ENCODE data around the gene RHBDF2.

The RHBDF2 gene

GRCh38 chr17:76478097-76478496 lies 23.1 kb downstream of the RHBDF2 start:
- H3K9me3 ChIP-seq (ENCODE audit: control insufficient read depth, low read length): no peaks in the 10 kb centered on the region
- peaks cover 22% of the 10 kb centered on the region for H3K36me3 ChIP-seq (ENCODE audit: control insufficient read depth, insufficient read depth, low read length)
- no peaks in the 10 kb centered on the region for H3K27me3 ChIP-seq (replicated peaks; ENCODE audit: control insufficient read depth, insufficient read depth, low read length, poor library complexity, severe bottlenecking)
- DNase-seq: no peak
- no peak overlapping the region for H3K4me3 ChIP-seq (ENCODE audit: insufficient read depth, low read depth, low read length, poor library complexity, severe bottlenecking)
- no peaks in the 10 kb centered on the region for H3K4me1 ChIP-seq (ENCODE audit: control insufficient read depth, insufficient read depth, low read length, poor library complexity, severe bottlenecking)
- no peak overlapping the region for H3K27ac ChIP-seq (ENCODE audit: insufficient read depth, low read length, poor library complexity, severe bottlenecking)

- peaks cover 27% of the 10 kb centered on the region for H3K36me3 ChIP-seq (ENCODE audit: control insufficient read depth, insufficient read depth, low read length)
Measured at GRCh38 chr17:76477576-76477975, 23.6 kb downstream of the RHBDF2 start.

GRCh38 chr17:76476736-76477135 lies 24.5 kb downstream of the RHBDF2 start:
- H3K9me3 ChIP-seq (ENCODE audit: control insufficient read depth, low read length): no peaks in the 10 kb centered on the region
- no peak overlapping the region for H3K27ac ChIP-seq (ENCODE audit: insufficient read depth, low read length, poor library complexity, severe bottlenecking)
- no peaks in the 10 kb centered on the region for H3K27me3 ChIP-seq (replicated peaks; ENCODE audit: control insufficient read depth, insufficient read depth, low read length, poor library complexity, severe bottlenecking)
- no peak for DNase-seq
- peaks cover 33% of the 10 kb centered on the region for H3K36me3 ChIP-seq (ENCODE audit: control insufficient read depth, insufficient read depth, low read length)
- no peak overlapping the region for H3K4me3 ChIP-seq (ENCODE audit: insufficient read depth, low read depth, low read length, poor library complexity, severe bottlenecking)
- H3K4me1 ChIP-seq (ENCODE audit: control insufficient read depth, insufficient read depth, low read length, poor library complexity, severe bottlenecking): no peaks in the 10 kb centered on the region

More at GRCh38 chr17:76477576-76477975, 23.6 kb downstream of the RHBDF2 start:
- no peak overlapping the region for H3K4me3 ChIP-seq (ENCODE audit: insufficient read depth, low read depth, low read length, poor library complexity, severe bottlenecking)
- no peaks in the 10 kb centered on the region for H3K4me1 ChIP-seq (ENCODE audit: control insufficient read depth, insufficient read depth, low read length, poor library complexity, severe bottlenecking)
- no peaks in the 10 kb centered on the region for H3K9me3 ChIP-seq (ENCODE audit: control insufficient read depth, low read length)
- no peak overlapping the region for H3K27ac ChIP-seq (ENCODE audit: insufficient read depth, low read length, poor library complexity, severe bottlenecking)
- no peaks in the 10 kb centered on the region for H3K27me3 ChIP-seq (replicated peaks; ENCODE audit: control insufficient read depth, insufficient read depth, low read length, poor library complexity, severe bottlenecking)
- DNase-seq: no peak

- peaks cover 39% of the 10 kb centered on the region for H3K36me3 ChIP-seq (ENCODE audit: control insufficient read depth, insufficient read depth, low read length)
- H3K27ac ChIP-seq (ENCODE audit: insufficient read depth, low read length, poor library complexity, severe bottlenecking): no peak overlapping the region
- no peak for DNase-seq
- no peak overlapping the region for H3K4me3 ChIP-seq (ENCODE audit: insufficient read depth, low read depth, low read length, poor library complexity, severe bottlenecking)
- no peaks in the 10 kb centered on the region for H3K27me3 ChIP-seq (replicated peaks; ENCODE audit: control insufficient read depth, insufficient read depth, low read length, poor library complexity, severe bottlenecking)
- no peaks in the 10 kb centered on the region for H3K9me3 ChIP-seq (ENCODE audit: control insufficient read depth, low read length)
- no peaks in the 10 kb centered on the region for H3K4me1 ChIP-seq (ENCODE audit: control insufficient read depth, insufficient read depth, low read length, poor library complexity, severe bottlenecking)
Measured at GRCh38 chr17:76475302-76475701, 25.9 kb downstream of the RHBDF2 start.

- no peaks in the 10 kb centered on the region for H3K4me1 ChIP-seq (ENCODE audit: control insufficient read depth, insufficient read depth, low read length, poor library complexity, severe bottlenecking)
- H3K27me3 ChIP-seq (replicated peaks; ENCODE audit: control insufficient read depth, insufficient read depth, low read length, poor library complexity, severe bottlenecking): no peaks in the 10 kb centered on the region
- DNase-seq: no peak
- H3K27ac ChIP-seq (ENCODE audit: insufficient read depth, low read length, poor library complexity, severe bottlenecking): no peak overlapping the region
- H3K4me3 ChIP-seq (ENCODE audit: insufficient read depth, low read depth, low read length, poor library complexity, severe bottlenecking): no peak overlapping the region
- peaks cover 39% of the 10 kb centered on the region for H3K36me3 ChIP-seq (ENCODE audit: control insufficient read depth, insufficient read depth, low read length)
- H3K9me3 ChIP-seq (ENCODE audit: control insufficient read depth, low read length): no peaks in the 10 kb centered on the region
Measured at GRCh38 chr17:76474894-76475293, 26.3 kb downstream of the RHBDF2 start.

GRCh38 chr17:76474238-76474637 lies 27.0 kb downstream of the RHBDF2 start:
- DNase-seq: no peak
- no peaks in the 10 kb centered on the region for H3K9me3 ChIP-seq (ENCODE audit: control insufficient read depth, low read length)
- no peaks in the 10 kb centered on the region for H3K27me3 ChIP-seq (replicated peaks; ENCODE audit: control insufficient read depth, insufficient read depth, low read length, poor library complexity, severe bottlenecking)
- H3K27ac ChIP-seq (ENCODE audit: insufficient read depth, low read length, poor library complexity, severe bottlenecking): no peak overlapping the region
- no peaks in the 10 kb centered on the region for H3K4me1 ChIP-seq (ENCODE audit: control insufficient read depth, insufficient read depth, low read length, poor library complexity, severe bottlenecking)
- no peak overlapping the region for H3K4me3 ChIP-seq (ENCODE audit: insufficient read depth, low read depth, low read length, poor library complexity, severe bottlenecking)
- peaks cover 39% of the 10 kb centered on the region for H3K36me3 ChIP-seq (ENCODE audit: control insufficient read depth, insufficient read depth, low read length)

- Histone ChIP-seq H3K4me3 (ENCODE audit: insufficient read depth, low read depth, low read length, poor library complexity, severe bottlenecking) (no peak overlapping the region), H3K27me3 (replicated peaks; ENCODE audit: control insufficient read depth, insufficient read depth, low read length, poor library complexity, severe bottlenecking) (no peaks in the 10 kb centered on the region), H3K4me1 (ENCODE audit: control insufficient read depth, insufficient read depth, low read length, poor library complexity, severe bottlenecking) (no peaks in the 10 kb centered on the region), H3K27ac (ENCODE audit: insufficient read depth, low read length, poor library complexity, severe bottlenecking) (no peak overlapping the region), H3K9me3 (ENCODE audit: control insufficient read depth, low read length) (no peaks in the 10 kb centered on the region), H3K36me3 (ENCODE audit: control insufficient read depth, insufficient read depth, low read length) (peaks cover 39% of the 10 kb centered on the region)
- no peak for DNase-seq
Measured at GRCh38 chr17:76473541-76473985, 27.7 kb downstream of the RHBDF2 start.

GRCh38 chr17:76472726-76473125 lies 28.5 kb downstream of the RHBDF2 start:
- H3K27ac ChIP-seq (ENCODE audit: insufficient read depth, low read length, poor library complexity, severe bottlenecking): no peak overlapping the region
- H3K4me1 ChIP-seq (ENCODE audit: control insufficient read depth, insufficient read depth, low read length, poor library complexity, severe bottlenecking): no peaks in the 10 kb centered on the region
- H3K9me3 ChIP-seq (ENCODE audit: control insufficient read depth, low read length): no peaks in the 10 kb centered on the region
- no peak overlapping the region for H3K4me3 ChIP-seq (ENCODE audit: insufficient read depth, low read depth, low read length, poor library complexity, severe bottlenecking)
- H3K27me3 ChIP-seq (replicated peaks; ENCODE audit: control insufficient read depth, insufficient read depth, low read length, poor library complexity, severe bottlenecking): no peaks in the 10 kb centered on the region
- peaks cover 34% of the 10 kb centered on the region for H3K36me3 ChIP-seq (ENCODE audit: control insufficient read depth, insufficient read depth, low read length)
- DNase-seq: no peak

GRCh38 chr17:76472258-76472645 lies 29.0 kb downstream of the RHBDF2 start:
- Histone ChIP-seq H3K4me3 (ENCODE audit: insufficient read depth, low read depth, low read length, poor library complexity, severe bottlenecking) (no peak overlapping the region), H3K9me3 (ENCODE audit: control insufficient read depth, low read length) (no peaks in the 10 kb centered on the region), H3K27ac (ENCODE audit: insufficient read depth, low read length, poor library complexity, severe bottlenecking) (no peak overlapping the region), H3K27me3 (replicated peaks; ENCODE audit: control insufficient read depth, insufficient read depth, low read length, poor library complexity, severe bottlenecking) (no peaks in the 10 kb centered on the region), H3K4me1 (ENCODE audit: control insufficient read depth, insufficient read depth, low read length, poor library complexity, severe bottlenecking) (no peaks in the 10 kb centered on the region), H3K36me3 (ENCODE audit: control insufficient read depth, insufficient read depth, low read length) (peaks cover 34% of the 10 kb centered on the region)
- DNase-seq: no peak

GRCh38 chr17:76471498-76472257 lies 29.5 kb downstream of the RHBDF2 start:
- no peak overlapping the region for H3K4me3 ChIP-seq (ENCODE audit: insufficient read depth, low read depth, low read length, poor library complexity, severe bottlenecking)

More at GRCh38 chr17:76471498-76472257, 29.5 kb downstream of the RHBDF2 start:
- no peak overlapping the region for H3K27ac ChIP-seq (ENCODE audit: insufficient read depth, low read length, poor library complexity, severe bottlenecking)
- no peaks in the 10 kb centered on the region for H3K27me3 ChIP-seq (replicated peaks; ENCODE audit: control insufficient read depth, insufficient read depth, low read length, poor library complexity, severe bottlenecking)
- H3K4me1 ChIP-seq (ENCODE audit: control insufficient read depth, insufficient read depth, low read length, poor library complexity, severe bottlenecking): no peaks in the 10 kb centered on the region
- peaks cover 34% of the 10 kb centered on the region for H3K36me3 ChIP-seq (ENCODE audit: control insufficient read depth, insufficient read depth, low read length)
- no peaks in the 10 kb centered on the region for H3K9me3 ChIP-seq (ENCODE audit: control insufficient read depth, low read length)
- DNase-seq: no peak

Measured in effector memory CD4-positive, alpha-beta T cell (primary cell).